ENCODE data around the gene ARL3.

Gene ARL3

DNA sequence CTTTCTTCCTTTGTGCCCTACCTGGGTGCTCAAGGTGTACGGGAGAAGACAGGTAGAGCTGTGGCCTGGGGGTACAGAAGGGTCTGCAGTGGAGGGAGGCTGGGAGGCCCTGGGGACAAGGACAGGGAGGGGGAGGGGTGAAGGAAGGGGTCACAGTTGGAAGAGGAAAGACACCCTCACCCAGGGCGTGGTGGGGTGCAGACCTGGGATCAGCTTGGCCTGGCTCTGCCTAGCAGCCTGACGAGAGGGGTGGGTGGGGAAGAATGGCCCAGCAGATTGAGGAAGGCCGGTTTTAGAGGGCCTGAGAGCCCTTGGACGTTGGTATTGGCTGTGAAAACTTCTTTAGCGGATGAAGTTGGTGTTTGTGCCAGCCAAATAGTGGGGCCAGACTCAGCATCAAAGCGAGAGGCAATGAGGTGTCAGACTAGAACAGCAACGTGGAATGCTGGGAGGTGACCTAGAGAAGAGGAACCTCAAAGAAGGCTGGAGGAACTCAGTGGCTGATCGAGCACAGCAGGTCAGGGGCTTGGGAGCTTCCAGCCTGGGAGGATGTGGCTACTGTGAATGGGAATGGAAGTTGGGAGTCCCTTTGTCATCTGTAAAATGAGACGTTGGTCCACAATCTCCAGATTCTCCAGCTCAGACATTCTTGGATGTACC is 88.0 kb downstream of the ARL3 start:
- Histone ChIP-seq H3K27me3 (ENCODE audit: control insufficient read depth, insufficient read depth, low read length) (no peaks in the 10 kb centered on the region), H3K4me2 (ENCODE audit: low read length) (no peak overlapping the region), H2AFZ (no peak overlapping the region), H3K27ac (peak overlapping the region; percentile 54), H3K9ac (no peak overlapping the region), H3K4me3 (ENCODE audit: low read depth, low read length) (no peak overlapping the region), H3K4me1 (peaks cover 91% of the 10 kb centered on the region), H3K79me2 (no peaks in the 10 kb centered on the region), H3K9me3 (ENCODE audit: control insufficient read depth, low read length) (no peaks in the 10 kb centered on the region), H3K36me3 (ENCODE audit: control insufficient read depth, insufficient read depth, low read length) (no peaks in the 10 kb centered on the region)
- TF ChIP-seq, protein P1, sequence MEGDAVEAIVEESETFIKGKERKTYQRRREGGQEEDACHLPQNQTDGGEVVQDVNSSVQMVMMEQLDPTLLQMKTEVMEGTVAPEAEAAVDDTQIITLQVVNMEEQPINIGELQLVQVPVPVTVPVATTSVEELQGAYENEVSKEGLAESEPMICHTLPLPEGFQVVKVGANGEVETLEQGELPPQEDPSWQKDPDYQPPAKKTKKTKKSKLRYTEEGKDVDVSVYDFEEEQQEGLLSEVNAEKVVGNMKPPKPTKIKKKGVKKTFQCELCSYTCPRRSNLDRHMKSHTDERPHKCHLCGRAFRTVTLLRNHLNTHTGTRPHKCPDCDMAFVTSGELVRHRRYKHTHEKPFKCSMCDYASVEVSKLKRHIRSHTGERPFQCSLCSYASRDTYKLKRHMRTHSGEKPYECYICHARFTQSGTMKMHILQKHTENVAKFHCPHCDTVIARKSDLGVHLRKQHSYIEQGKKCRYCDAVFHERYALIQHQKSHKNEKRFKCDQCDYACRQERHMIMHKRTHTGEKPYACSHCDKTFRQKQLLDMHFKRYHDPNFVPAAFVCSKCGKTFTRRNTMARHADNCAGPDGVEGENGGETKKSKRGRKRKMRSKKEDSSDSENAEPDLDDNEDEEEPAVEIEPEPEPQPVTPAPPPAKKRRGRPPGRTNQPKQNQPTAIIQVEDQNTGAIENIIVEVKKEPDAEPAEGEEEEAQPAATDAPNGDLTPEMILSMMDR (IDR thresholded peaks at IDR 0.05): no peak

DNA sequence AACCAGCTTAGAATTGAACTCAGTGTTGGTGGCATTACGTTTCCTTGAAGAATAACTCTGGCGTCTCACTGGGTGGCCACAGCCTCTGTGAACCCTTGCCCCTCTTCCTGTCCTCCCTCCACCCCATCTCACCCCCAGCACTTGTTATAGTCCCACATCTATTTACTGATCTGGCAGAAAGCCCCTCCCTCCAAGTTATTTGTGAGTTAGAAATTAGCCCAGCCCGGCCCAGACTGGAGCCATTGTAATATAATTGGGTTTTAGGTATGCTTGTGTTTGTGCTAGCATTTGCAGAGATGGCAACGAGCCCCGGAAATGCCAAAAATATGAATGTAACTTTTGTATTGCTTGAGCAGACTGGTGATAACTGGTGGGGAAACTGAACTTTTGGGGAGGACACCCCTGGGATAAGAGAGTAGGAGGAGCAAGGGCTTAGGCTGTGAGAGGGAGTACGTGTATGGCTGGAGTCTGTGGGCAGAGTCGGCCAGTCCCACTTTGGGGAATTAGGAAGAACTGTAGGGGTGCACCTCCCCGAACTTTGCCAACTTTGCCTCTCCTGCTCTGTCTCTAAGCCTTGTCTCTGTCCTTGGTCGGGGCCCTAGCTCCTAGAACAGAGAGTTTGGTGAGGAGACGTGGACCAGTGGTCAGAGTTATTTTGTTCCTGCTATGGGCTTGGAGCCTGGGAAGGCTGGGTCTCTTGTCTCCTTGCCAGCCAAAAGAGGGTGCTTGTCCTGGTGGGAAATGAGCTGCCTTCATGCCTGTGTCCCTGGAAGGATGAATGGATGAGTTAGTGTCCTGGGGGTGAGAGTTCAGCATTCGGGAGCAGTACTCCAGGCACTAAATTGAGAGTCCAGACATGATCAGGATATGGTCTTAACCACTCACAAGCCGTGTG is 89.2 kb downstream of the ARL3 start:
- no peaks in the 10 kb centered on the region for H3K79me2 ChIP-seq
- H3K9me3 ChIP-seq (ENCODE audit: control insufficient read depth, low read length): no peaks in the 10 kb centered on the region
- H3K27me3 ChIP-seq (ENCODE audit: control insufficient read depth, insufficient read depth, low read length): no peaks in the 10 kb centered on the region
- H3K9ac ChIP-seq: no peak overlapping the region
- peak overlapping the region; percentile 64 for H3K27ac ChIP-seq
- H3K4me3 ChIP-seq (ENCODE audit: low read depth, low read length): no peak overlapping the region
- no peaks in the 10 kb centered on the region for H3K36me3 ChIP-seq (ENCODE audit: control insufficient read depth, insufficient read depth, low read length)
- H2AFZ ChIP-seq: no peak overlapping the region
- H3K4me2 ChIP-seq (ENCODE audit: low read length): no peak overlapping the region
- H3K4me1 ChIP-seq: peaks cover 94% of the 10 kb centered on the region
- TF ChIP-seq, protein P1 (IDR thresholded peaks at IDR 0.05): peak; percentile 5

GRCh38 chr10:102624094-102624493 is 90.1 kb downstream of the ARL3 start:
- H3K79me2 ChIP-seq: no peaks in the 10 kb centered on the region
- H3K27me3 ChIP-seq (ENCODE audit: control insufficient read depth, insufficient read depth, low read length): no peaks in the 10 kb centered on the region
- H2AFZ ChIP-seq: peak overlapping the region; percentile 5
- no peak overlapping the region for H3K9ac ChIP-seq
- H3K27ac ChIP-seq: peak overlapping the region; percentile 64
- H3K4me2 ChIP-seq (ENCODE audit: low read length): no peak overlapping the region
- no peaks in the 10 kb centered on the region for H3K36me3 ChIP-seq (ENCODE audit: control insufficient read depth, insufficient read depth, low read length)
- peaks cover 95% of the 10 kb centered on the region for H3K4me1 ChIP-seq
- H3K9me3 ChIP-seq (ENCODE audit: control insufficient read depth, low read length): no peaks in the 10 kb centered on the region
- no peak overlapping the region for H3K4me3 ChIP-seq (ENCODE audit: low read depth, low read length)
- TF ChIP-seq, protein P1 (IDR thresholded peaks at IDR 0.05): no peak
